Prostate gland (tissue), 2 donors: ENCODE measurements around the gene ACTN4. TPM values are rescaled to one million over a fixed set of nuclear protein-coding genes. Genes with fewer than 3 reads are reported as not detected.

Experiments used
- DNase-seq: peaks from one replicate; pipeline ENCODE4 v3.0.0-alpha.2; 2019; ENCODE audit warnings: low spot score
- H3K27ac ChIP-seq, 2 donors: fragments of 200-600 bp; sonication (generic); 2 replicates each; pipeline ENCODE4 v1.5.1; 2017 to 2019
- H3K27me3 ChIP-seq: fragments of 200-600 bp; sonication (generic); replicated peaks from 2 replicates; pipeline ENCODE4 v1.5.1; 2019; ENCODE audit not compliant: insufficient read depth
- H3K36me3 ChIP-seq, 2 donors: fragments of 200-600 bp; sonication (generic); 1 replicate in 1 of 2; 2 replicates in 1 of 2; pipeline versions ENCODE4 v1.5.1 to v1.8.1; 2017 to 2019
- H3K4me1 ChIP-seq: fragments of 200-600 bp; sonication (generic); replicated peaks from 2 replicates; pipeline ENCODE4 v1.5.1; 2019
- H3K4me3 ChIP-seq, 2 donors: fragments of 200-600 bp; sonication (generic); 2 replicates each; pipeline ENCODE4 v1.5.1; 2017 to 2019
- H3K9me3 ChIP-seq: fragments of 200-600 bp; sonication (generic); 2 replicates; pipeline ENCODE4 v1.5.1; 2017
- CTCF ChIP-seq, 4 experiments: fragments of 200-600 bp in 2 of 4; fragments of 450-650 bp in 2 of 4; sonication (generic) in 2 of 4; IDR thresholded peaks; 1 replicate in 3 of 4; 2 replicates in 1 of 4; pipeline ENCODE4 v1.5.1; 2016 to 2019; ENCODE audit warnings: antibody characterized with exemption in 4 of 4, mild to moderate bottlenecking in 2 of 4, moderate library complexity in 2 of 4
- POLR2A ChIP-seq: fragments of 450-650 bp; IDR thresholded peaks from one replicate; pipeline ENCODE4 v1.6.1; 2016; ENCODE audit warnings: antibody characterized with exemption, mild to moderate bottlenecking
- POLR2AphosphoS5 ChIP-seq: sonication (generic); formaldehyde crosslinking; IDR thresholded peaks from one replicate; pipeline ENCODE4 v1.6.1; 2017; ENCODE audit warnings: antibody characterized with exemption
- WGBS: methylation state at CpG from one replicate; pipeline ENCODE4 v1.1.5; 2018; 5-methylcytosine and 5-hydroxymethylcytosine counted together
- intact Hi-C: fragments of 100-400 bp; cut with DNase I; formaldehyde crosslinking; loops from one replicate; pipeline ENCODE4 v1.14.2; 2022
- total RNA-seq, 2 donors: library from RNA; depleted of rRNA; stranded (reverse); fragments of >200 nt; gene quantifications; one replicate each; pipeline ENCODE4 v1.1.0, GENCODE V29; 2016

ACTN4 gene
- total RNA-seq, 2 donors from 2014 or later, result 312 to 330 TPM

DNA sequence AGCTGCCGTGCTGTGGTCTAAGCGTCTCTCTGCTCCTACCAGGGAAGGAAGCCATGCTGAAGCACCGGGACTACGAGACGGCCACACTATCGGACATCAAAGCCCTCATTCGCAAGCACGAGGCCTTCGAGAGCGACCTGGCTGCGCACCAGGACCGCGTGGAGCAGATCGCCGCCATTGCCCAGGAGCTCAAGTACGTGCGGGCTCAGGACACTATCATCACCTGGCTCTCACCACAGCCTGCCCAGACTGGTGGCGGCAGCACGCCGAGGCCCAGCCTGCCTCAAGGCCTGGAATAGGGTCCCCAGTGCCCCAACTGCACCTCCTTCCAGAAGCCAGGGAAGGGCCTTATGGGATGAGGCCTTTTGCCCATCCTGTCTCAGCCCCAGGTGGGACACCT, 74.0 kb downstream of the ACTN4 start:
- no peak for DNase-seq
- H3K4me1 ChIP-seq, result no peaks in the 10 kb centered on the region
- peaks cover 51 to 60% of the 10 kb centered on the region in 2 donors for H3K36me3 ChIP-seq
- 80% methylated on average over 12 of the region's 20 CpGs for WGBS
- TF ChIP-seq POLR2AphosphoS5 (no peak), CTCF (IDR thresholded peaks at IDR 0.05) (no peak), POLR2A (no peak)
- intact Hi-C loops, result loop anchor here (10.0 kb wide), 1 partner anchor 113 kb away; the partner anchor contains the start of gene ECH1
- peak overlapping the region in 1 of 2 donors; percentile 47 for H3K27ac ChIP-seq
- no peaks in the 10 kb centered on the region for H3K27me3 ChIP-seq
- H3K9me3 ChIP-seq, result no peaks in the 10 kb centered on the region
- H3K4me3 ChIP-seq, result no peak overlapping the region

- no peaks in the 10 kb centered on the region for H3K27me3 ChIP-seq
- peaks cover 47 to 61% of the 10 kb centered on the region in 2 donors for H3K36me3 ChIP-seq
- intact Hi-C loops, result loop anchor here (10.0 kb wide), 1 partner anchor 113 kb away; the partner anchor contains the start of gene ECH1
- DNase-seq, result no peak
- H3K4me1 ChIP-seq, result no peaks in the 10 kb centered on the region
- H3K4me3 ChIP-seq, result no peak overlapping the region
- H3K9me3 ChIP-seq, result no peaks in the 10 kb centered on the region
- WGBS, result 58% methylated on average over 17 of the region's 17 CpGs
- TF ChIP-seq CTCF (IDR thresholded peaks at IDR 0.05) (no peak), POLR2AphosphoS5 (no peak), POLR2A (no peak)
- H3K27ac ChIP-seq, result peak overlapping the region in 1 of 2 donors; percentile 47
Observed at GRCh38 chr19:38721979-38722773, 74.7 kb downstream of the ACTN4 start.

GRCh38 chr19:38722947-38723605, 75.6 kb downstream of the ACTN4 start:
- Histone ChIP-seq H3K27ac (no peak overlapping the region), H3K36me3 (peaks cover 49 to 63% of the 10 kb centered on the region in 2 donors), H3K4me3 (no peak overlapping the region), H3K27me3 (no peaks in the 10 kb centered on the region), H3K9me3 (no peaks in the 10 kb centered on the region), H3K4me1 (no peaks in the 10 kb centered on the region)
- no peak for DNase-seq
- intact Hi-C loops, result loop anchor here (10.0 kb wide), 1 partner anchor 112 kb away; the partner anchor contains the start of gene ECH1
- 89% methylated on average over 10 of the region's 10 CpGs for WGBS
- no peak for TF ChIP-seq POLR2A

DNA sequence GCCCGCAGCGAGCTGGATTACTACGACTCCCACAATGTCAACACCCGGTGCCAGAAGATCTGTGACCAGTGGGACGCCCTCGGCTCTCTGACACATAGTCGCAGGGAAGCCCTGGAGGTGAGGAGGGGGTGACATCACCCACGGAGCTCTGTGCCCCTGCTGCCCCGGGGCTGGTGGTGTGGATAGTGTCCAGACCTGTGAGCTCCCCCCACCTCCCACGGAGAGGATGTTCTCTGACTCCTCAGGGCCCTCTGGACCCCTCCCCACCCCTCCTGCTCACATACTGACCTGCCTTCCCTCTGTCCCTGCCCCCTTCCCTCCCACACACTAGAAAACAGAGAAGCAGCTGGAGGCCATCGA, 76.1 kb downstream of the ACTN4 start:
- no peak for DNase-seq

DNA sequence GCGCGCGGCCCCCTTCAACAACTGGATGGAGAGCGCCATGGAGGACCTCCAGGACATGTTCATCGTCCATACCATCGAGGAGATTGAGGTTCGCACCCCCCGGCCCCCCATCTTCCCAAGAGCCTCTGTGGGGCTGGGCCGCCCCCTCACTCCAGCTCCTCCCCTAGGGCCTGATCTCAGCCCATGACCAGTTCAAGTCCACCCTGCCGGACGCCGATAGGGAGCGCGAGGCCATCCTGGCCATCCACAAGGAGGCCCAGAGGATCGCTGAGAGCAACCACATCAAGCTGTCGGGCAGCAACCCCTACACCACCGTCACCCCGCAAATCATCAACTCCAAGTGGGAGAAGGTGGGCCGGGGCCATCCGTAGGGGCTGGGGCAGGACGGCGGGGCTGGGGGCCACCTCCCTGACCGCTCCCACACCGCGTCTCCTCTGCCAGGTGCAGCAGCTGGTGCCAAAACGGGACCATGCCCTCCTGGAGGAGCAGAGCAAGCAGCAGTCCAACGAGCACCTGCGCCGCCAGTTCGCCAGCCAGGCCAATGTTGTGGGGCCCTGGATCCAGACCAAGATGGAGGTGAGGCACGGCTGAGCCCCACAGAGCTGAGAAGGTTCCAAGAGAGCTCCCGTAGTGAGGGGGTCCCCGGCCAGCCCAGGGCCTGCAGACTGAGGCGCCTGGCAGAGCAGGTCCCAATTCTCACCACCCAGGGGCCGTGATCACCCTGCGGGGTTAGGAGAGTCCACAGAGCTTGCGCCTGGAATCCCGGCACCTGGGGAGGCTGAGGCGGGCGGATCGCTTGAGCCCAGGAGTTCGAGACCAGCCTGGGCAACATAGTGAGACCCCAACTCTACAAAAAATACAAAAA, 76.8 kb downstream of the ACTN4 start:
- intact Hi-C loops, result loop anchor here (10.0 kb wide), 1 partner anchor 111 kb away; the partner anchor contains the start of gene ECH1
- Histone ChIP-seq H3K36me3 (peaks cover 49 to 69% of the 10 kb centered on the region in 2 donors), H3K4me1 (no peaks in the 10 kb centered on the region)

More for the DNA sequence above, 76.1 kb downstream of the ACTN4 start:
- no peak overlapping the region for H3K27ac ChIP-seq
- no peaks in the 10 kb centered on the region for H3K4me1 ChIP-seq
- peaks cover 49 to 68% of the 10 kb centered on the region in 2 donors for H3K36me3 ChIP-seq
- H3K27me3 ChIP-seq, result no peaks in the 10 kb centered on the region
- no peak for TF ChIP-seq POLR2AphosphoS5
- H3K9me3 ChIP-seq, result no peaks in the 10 kb centered on the region
- intact Hi-C loops, result loop anchor here (10.0 kb wide), 1 partner anchor 111 kb away; the partner anchor contains the start of gene ECH1
- WGBS, result 74% methylated on average over 10 of the region's 11 CpGs
- no peak overlapping the region for H3K4me3 ChIP-seq

More for the DNA sequence above, 76.8 kb downstream of the ACTN4 start:
- H3K4me3 ChIP-seq, result no peak overlapping the region
- 91% methylated on average over 41 of the region's 42 CpGs for whole genome bisulfite sequencing
- no peak for DNase-seq
- H3K9me3 ChIP-seq, result no peaks in the 10 kb centered on the region
- no peak for TF ChIP-seq POLR2A
- no peak for TF ChIP-seq POLR2AphosphoS5
- TF ChIP-seq CTCF (IDR thresholded peaks at IDR 0.05), result no peak
- no peaks in the 10 kb centered on the region for H3K27me3 ChIP-seq
- H3K27ac ChIP-seq, result no peak overlapping the region
